Mucosa of gallbladder (tissue), 1 donor: Measurements from ENCODE around the gene TVP23A. TPM values are rescaled to one million over a fixed set of nuclear protein-coding genes. Genes with fewer than 3 reads are reported as not detected.
"Not testable (repeated sequence)": the region's sequence is repeated elsewhere in the genome, so short reads cannot be mapped to it uniquely, and the experiment has no call there.

Experiments used
- DNase-seq: peaks from one replicate; pipeline ENCODE4 v3.0.0-alpha.2; 2020; ENCODE audit warnings: low spot score
- total RNA-seq: library from RNA; stranded (reverse); gene quantifications from one replicate; pipeline ENCODE4 v1.2.1, GENCODE V29; 2021
- donor health status: DM: no; HTN: no; CAD: no.

The TVP23A gene
- total RNA-seq, 1 donor from 2014 or later: 0.52 TPM

GRCh38 chr16:10836174-10836853 lies 17.7 kb upstream of the TVP23A start:
- no peak for DNase-seq

GRCh38 chr16:10835281-10835931 lies 16.8 kb upstream of the TVP23A start:
- no peak for DNase-seq

GRCh38 chr16:10834766-10835165 lies 16.2 kb upstream of the TVP23A start:
- DNase-seq: no peak

DNA sequence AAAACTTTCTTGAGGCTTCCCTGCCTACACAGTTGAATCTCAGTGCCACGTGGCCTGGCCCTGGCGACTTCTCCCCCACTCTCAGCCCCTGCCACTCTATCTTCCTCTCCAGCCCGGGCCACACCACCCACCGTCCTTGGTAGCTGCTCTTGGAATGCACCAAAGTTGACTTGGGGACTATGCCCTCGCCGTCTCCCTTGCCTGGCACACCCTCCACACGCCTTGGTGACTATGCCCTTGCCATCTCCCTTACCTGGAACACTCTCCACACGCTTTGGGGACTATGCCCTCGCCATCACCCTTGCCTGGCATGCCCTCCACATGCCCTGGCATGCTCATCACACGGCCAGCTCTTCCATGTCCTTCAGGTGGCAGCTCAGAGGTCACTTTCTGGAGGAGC lies 15.5 kb upstream of the TVP23A start:
- no peak for DNase-seq

- DNase-seq: no peak
These were observed 14.7 kb upstream of the TVP23A start for GRCh38 chr16:10833271-10833670.

GRCh38 chr16:10831894-10832886 lies 13.6 kb upstream of the TVP23A start:
- DNase-seq: no peak

GRCh38 chr16:10830240-10830639 lies 11.6 kb upstream of the TVP23A start:
- DNase-seq: not testable (repeated sequence)

DNA sequence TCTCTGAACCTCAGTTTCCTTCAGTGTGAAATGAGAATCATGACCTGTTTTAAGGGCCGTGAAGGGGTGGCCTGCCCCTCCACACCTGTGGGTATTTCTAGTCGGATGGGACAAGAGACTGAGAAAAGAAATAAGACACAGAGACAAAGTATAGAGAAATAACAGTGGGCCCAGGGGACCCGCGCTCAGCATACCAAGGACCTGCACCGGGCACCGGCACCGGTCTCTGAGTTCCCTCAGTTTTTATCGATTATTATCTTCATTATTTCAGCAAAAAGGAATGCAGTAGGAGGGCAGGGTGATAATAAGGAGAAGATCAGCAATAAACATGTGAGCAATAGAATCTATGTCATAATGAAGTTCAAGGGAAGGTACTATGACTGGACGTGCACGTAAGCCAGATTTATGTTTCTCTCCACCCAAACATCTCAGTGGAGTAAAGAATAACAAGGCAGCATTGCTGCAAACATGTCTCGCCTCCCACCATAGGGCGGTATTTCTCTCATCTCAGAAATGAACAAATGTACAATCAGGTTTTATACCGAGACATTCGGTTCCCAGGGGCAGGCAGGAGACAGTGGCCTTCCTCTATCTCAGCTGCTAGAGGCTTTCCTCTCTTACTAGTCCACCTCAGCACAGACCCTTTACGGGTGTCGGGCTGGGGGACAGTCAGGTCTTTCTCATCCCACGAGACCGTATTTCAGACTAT lies 10.9 kb upstream of the TVP23A start:
- peak; percentile 45 for DNase-seq

DNA sequence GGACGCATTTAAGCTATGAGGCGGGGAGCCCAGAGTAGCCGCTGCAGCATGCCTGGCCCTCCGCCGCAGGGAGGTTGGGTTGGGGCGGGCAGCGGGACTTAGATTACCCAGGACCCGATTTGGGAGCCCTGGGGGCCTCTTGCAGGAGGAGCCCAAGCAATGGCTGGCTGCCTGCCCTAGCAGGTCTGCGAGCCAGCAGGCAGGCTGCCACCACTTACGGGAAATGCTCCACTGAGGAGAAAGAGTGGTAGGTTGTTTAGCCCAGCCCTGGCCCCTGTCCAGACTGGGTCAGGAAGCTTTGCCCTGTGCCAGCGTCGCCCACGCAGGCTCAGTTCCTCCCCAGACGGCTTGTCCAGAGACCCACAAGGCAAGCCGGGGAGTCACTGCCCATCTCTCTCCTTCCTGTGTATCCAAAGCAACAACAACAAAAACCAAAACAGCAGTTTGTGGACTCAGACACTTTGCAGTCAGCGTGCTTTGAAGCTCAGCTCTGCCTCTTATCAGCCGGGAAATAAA lies 10.3 kb upstream of the TVP23A start:
- peak; percentile 93 for DNase-seq

DNA sequence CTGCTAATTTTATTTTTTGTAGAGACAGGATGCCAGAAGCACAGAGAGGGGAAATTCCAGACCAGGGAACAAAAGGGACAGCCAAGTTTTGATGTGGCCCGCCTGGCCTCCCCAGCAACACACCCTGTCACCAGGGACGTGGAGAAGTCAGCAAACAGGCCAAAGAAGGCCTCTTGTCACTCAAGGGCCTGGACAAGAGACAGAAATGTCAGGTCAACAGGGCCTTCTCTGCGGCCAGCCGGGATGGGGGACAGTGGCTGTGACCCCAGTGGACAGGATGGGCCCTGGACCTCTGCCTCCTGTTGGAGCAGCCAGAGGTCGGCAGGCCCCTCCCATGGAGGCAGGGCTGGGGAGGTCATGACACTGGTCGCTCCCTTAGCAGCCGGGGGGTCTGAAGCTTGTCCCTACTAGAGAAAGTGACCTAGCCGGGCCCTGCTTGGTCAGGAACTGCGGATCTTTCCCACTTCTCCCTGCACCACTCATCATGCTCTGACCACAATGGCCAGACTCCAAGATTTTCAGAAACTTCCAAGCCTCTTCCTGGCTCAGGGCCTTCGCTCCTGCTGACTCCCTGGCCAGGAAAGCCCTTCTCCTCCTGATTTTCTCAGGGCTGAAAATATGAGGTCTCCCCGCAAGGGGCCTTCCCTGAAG lies 9.2 kb upstream of the TVP23A start:
- DNase-seq: peak; percentile 74

GRCh38 chr16:10824111-10824893 lies 5.7 kb upstream of the TVP23A start:
- DNase-seq: peak; percentile 80

GRCh38 chr16:10822702-10823101 lies 4.1 kb upstream of the TVP23A start:
- DNase-seq: no peak

DNA sequence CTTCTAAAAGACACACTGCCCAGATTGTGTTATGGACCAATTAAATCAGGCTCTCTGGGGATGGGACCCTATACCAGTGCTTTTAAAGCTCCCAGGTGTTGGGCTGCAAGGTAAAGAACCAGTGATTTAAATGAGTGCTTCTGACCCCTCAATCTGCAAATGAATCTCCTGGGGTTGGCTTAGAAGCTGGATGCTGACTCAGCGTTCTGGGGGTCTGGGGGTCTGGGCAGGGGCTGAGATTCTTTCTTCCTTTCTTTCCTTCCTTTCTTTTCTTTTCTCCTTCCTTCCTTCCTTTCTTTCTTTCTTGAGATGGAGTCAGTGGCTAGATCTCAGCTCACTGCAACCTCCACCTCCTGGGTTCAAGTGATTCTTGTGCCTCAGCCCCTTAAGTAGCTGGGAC lies 2.0 kb upstream of the TVP23A start:
- no peak for DNase-seq

DNA sequence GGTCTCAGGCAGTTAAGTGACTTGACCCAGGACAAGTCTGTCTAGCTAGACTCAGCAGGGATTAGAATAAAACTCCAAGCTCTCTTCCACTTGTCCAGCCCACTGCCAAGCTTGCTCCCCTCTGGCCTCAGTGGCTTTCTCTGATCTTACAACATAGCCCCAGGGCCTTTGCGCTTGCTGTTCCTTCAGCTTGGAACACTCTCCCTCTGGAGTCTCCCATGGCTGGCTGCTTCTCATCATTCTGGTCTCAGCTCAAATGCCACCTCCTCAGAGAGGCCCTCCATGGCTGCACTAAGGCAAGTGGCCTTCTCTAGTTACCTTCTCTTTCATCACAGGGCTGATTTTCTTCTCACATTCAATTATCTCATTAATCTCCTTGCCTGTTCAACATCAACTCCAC lies 1.1 kb downstream of the TVP23A start:
- no peak for DNase-seq

DNA sequence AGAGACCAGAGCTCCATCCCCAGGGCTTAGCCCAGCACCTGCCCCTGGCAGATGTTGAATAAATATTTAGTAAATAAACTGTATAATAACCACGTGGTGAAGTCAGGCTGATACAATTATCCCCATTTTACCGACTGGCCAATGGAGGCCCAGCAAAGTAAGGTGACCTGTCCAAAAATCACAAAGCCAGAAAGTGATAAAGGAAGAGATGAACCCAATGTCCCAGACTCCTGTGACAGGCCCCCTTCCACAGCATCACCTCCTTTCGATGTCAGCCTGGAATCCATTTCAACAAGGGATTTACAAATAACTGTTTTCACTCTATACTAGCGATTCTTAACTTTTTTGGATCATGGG lies 5.5 kb downstream of the TVP23A start:
- DNase-seq: no peak

GRCh38 chr16:10812312-10813098 lies 6.1 kb downstream of the TVP23A start:
- DNase-seq: no peak

DNA sequence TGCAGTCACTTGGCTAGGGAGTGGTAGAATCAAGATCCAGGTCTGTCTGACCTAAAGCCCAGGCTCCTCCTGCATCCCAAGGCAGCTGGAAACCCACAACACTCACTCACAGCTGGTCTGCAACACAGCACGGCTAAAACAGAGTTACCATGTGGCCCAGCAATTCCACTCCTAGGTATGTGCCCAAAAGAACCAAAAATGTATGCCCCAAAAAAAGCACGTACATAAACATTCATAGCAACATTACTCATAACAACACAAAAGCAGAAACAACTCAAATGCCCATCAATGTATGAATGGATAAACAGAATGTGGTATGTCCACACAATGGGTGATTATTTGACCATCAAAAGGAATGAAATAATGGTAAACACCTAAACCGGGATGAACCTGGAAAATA lies 8.9 kb downstream of the TVP23A start:
- DNase-seq: no peak

DNA sequence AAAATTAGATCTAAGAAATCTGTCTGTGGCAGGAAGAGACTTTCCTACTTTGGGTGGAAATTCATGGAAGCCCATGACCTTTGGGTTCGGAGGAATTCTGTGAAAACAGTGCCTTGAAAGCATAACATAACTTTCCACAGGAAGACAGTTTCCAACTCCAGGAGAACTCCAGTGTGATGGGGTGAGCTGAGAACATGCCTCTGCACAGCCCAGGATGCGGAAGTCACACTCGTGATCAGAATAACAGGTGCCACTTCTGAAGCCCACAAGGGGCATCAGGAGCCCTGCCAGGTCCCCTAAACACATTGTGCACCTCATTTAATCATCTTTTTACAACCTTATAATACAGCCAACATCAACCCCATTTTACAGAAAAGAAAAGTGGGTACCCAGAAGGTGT lies 9.7 kb downstream of the TVP23A start:
- no peak for DNase-seq

DNA sequence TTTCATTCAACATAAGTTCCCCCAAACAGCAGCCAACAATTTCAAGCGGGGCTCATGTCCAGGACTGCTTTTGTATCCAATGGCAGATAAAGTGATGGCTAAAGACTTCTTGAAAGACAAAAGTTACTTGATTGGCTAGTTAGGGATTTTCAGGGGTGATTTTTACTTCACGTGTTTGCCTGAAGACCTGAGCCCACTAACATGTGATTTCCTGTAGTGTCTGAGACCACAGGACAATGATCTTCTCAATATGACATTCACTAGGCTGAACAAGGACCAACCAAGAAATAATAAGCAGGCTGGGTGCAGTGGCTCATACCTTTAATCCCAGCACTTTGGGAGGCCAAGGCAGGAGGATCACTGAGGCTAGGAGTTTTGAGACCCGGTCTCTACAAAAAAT lies 10.4 kb downstream of the TVP23A start:
- DNase-seq: no peak

GRCh38 chr16:10806698-10807097 lies 11.9 kb downstream of the TVP23A start:
- DNase-seq: no peak
